Measurements from ENCODE around the gene SLAIN2. TPM values are rescaled to one million over a fixed set of nuclear protein-coding genes. Genes with fewer than 3 reads are reported as not detected.

SLAIN2 gene
- polyA plus RNA-seq, 3 donors = 13.9 to 24.1 (median 17.6) TPM

- intact Hi-C loops (cut with micrococcal nuclease) = no loop called here
- Mint-ChIP-seq H3K27me3 (ENCODE audit: low read depth in 3 of 3) (no peaks in the 10 kb centered on the region), H3K9me3 (peaks cover 0 to under 1% (median 0%) of the 10 kb centered on the region in 7 donors), H3K27ac (no peak overlapping the region), H3K36me3 (peaks cover 2 to 9% of the 10 kb centered on the region in 2 donors), H3K4me1 (peaks cover 52% of the 10 kb centered on the region), H3K4me3 (no peak overlapping the region)
- no peak overlapping the region for H2AFZ ChIP-seq (ENCODE audit: insufficient read depth, low read depth, low read length, poor library complexity, severe bottlenecking)
- H3K36me3 ChIP-seq (replicated peaks in 1 of 2; ENCODE audit: control insufficient read depth in 1 of 2, insufficient read depth in 2 of 2, low read length in 2 of 2) = no peaks in the 10 kb centered on the region
- no peak for DNase-seq
- H3K9me3 ChIP-seq (replicated peaks in 1 of 2; ENCODE audit: control insufficient read depth in 1 of 2, insufficient read depth in 1 of 2, low read length in 2 of 2) = no peaks in the 10 kb centered on the region
- H3K9ac ChIP-seq (ENCODE audit: insufficient read depth, low read length, poor library complexity, severe bottlenecking) = no peak overlapping the region
- no peak overlapping the region for H3K27ac ChIP-seq (ENCODE audit: low read depth in 1 of 2, low read length in 2 of 2)
- no peaks in the 10 kb centered on the region for H3K27me3 ChIP-seq (ENCODE audit: control insufficient read depth in 2 of 2, insufficient read depth in 2 of 2, low read length in 2 of 2)
- H4K20me1 ChIP-seq (ENCODE audit: insufficient read depth, low read length) = peaks cover 94% of the 10 kb centered on the region
- H3K4me1 ChIP-seq (ENCODE audit: control insufficient read depth in 1 of 2, insufficient read depth in 2 of 2, low read length in 2 of 2) = peaks cover 25 to 27% of the 10 kb centered on the region in 2 donors
- H3K4me3 ChIP-seq (replicated peaks in 1 of 3; ENCODE audit: low read depth in 2 of 3, low read length in 3 of 3) = no peak overlapping the region
- H3K4me2 ChIP-seq (replicated peaks; ENCODE audit: extremely low read depth, low read length, poor library complexity, severe bottlenecking) = no peak overlapping the region
- peaks cover 100% of the 10 kb centered on the region for H3K79me2 ChIP-seq (ENCODE audit: insufficient read depth, low read length)
- no peak for TF ChIP-seq CTCF (IDR thresholded peaks at IDR 0.05)
Observed at GRCh38 chr4:48346594-48346993, 5.3 kb downstream of the SLAIN2 start.

DNA sequence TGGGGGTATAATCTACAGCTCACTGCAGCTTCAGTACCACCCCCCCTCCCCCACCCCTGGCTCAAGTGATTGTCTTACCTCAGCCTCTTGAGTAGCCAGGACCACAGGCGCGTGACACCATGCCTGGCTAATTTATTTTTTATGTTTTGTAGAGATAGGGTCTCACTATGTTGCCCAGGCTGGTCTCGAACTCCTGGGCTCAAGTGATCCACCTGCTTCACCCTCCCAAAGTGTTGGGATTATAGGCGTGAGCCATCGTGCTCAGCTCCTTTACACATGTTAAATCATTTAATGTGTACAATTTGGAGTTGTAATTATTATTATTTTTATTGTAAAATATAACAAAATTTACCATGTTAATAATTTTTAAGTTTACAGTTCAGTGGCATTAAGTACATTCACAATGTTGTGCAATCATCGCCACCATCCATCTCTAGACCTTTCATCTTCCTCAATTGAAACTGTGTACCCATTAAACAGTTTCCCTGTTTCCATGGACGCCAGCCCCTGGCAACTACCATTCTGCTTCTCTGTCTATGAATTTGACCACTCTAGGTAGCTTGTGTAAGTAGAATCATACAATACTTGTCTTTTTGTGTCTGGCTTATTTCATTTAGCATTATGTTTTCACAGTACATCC lies 6.1 kb downstream of the SLAIN2 start:
- no peaks in the 10 kb centered on the region for H3K27me3 Mint-ChIP-seq (ENCODE audit: low read depth in 3 of 3)

More for the DNA sequence above, 6.1 kb downstream of the SLAIN2 start:
- Mint-ChIP-seq H3K9me3 (peaks cover 0 to 4% (median 0%) of the 10 kb centered on the region in 7 donors), H3K36me3 (peaks cover 6 to 12% of the 10 kb centered on the region in 2 donors), H3K4me3 (no peak overlapping the region), H3K27ac (peak overlapping the region in 1 of 7 donors; percentile 17), H3K4me1 (peaks cover 51% of the 10 kb centered on the region)
- intact Hi-C loops (cut with micrococcal nuclease) = no loop called here
- H3K9ac ChIP-seq (ENCODE audit: insufficient read depth, low read length, poor library complexity, severe bottlenecking) = no peak overlapping the region
- TF ChIP-seq CTCF (IDR thresholded peaks at IDR 0.05) = no peak
- H3K4me2 ChIP-seq (replicated peaks; ENCODE audit: extremely low read depth, low read length, poor library complexity, severe bottlenecking) = no peak overlapping the region
- H2AFZ ChIP-seq (ENCODE audit: insufficient read depth, low read depth, low read length, poor library complexity, severe bottlenecking) = no peak overlapping the region
- no peak overlapping the region for H3K4me3 ChIP-seq (replicated peaks in 1 of 3; ENCODE audit: low read depth in 2 of 3, low read length in 3 of 3)
- WGBS (ENCODE audit: insufficient coverage) = no CpG with 5 or more reads among the region's 7 CpGs
- H3K4me1 ChIP-seq (ENCODE audit: control insufficient read depth in 1 of 2, insufficient read depth in 2 of 2, low read length in 2 of 2) = peaks cover 21 to 24% of the 10 kb centered on the region in 2 donors
- H3K36me3 ChIP-seq (replicated peaks in 1 of 2; ENCODE audit: control insufficient read depth in 1 of 2, insufficient read depth in 2 of 2, low read length in 2 of 2) = peaks cover 0 to 2% of the 10 kb centered on the region in 2 donors
- H4K20me1 ChIP-seq (ENCODE audit: insufficient read depth, low read length) = peaks cover 98% of the 10 kb centered on the region
- no peaks in the 10 kb centered on the region for H3K27me3 ChIP-seq (ENCODE audit: control insufficient read depth in 2 of 2, insufficient read depth in 2 of 2, low read length in 2 of 2)
- no peak overlapping the region for H3K27ac ChIP-seq (ENCODE audit: low read depth in 1 of 2, low read length in 2 of 2)
- no peaks in the 10 kb centered on the region for H3K9me3 ChIP-seq (replicated peaks in 1 of 2; ENCODE audit: control insufficient read depth in 1 of 2, insufficient read depth in 1 of 2, low read length in 2 of 2)
- DNase-seq = peak in 2 of 3 donors; percentile 23 to 24
- H3K79me2 ChIP-seq (ENCODE audit: insufficient read depth, low read length) = peaks cover 100% of the 10 kb centered on the region
